Mesodermal cell (in vitro differentiated cells): ENCODE results near the gene TSHZ1. TPM values are rescaled to one million over a fixed set of nuclear protein-coding genes. Genes with fewer than 3 reads are reported as not detected.

Experiments used
- H3K27ac ChIP-seq: 2 replicates; pipeline ENCODE4 v1.7.0; 2013; ENCODE audit warnings: mild to moderate bottlenecking, low read depth, low read length, moderate library complexity; ENCODE audit not compliant: severe bottlenecking
- H3K36me3 ChIP-seq: 2 replicates; pipeline ENCODE4 v1.7.1; 2013; ENCODE audit warnings: mild to moderate bottlenecking, low read length, moderate library complexity; ENCODE audit not compliant: control insufficient read depth, insufficient read depth
- H3K4me1 ChIP-seq: one replicate; pipeline ENCODE4 v1.7.1; 2013; ENCODE audit warnings: mild to moderate bottlenecking, low read length; ENCODE audit not compliant: insufficient read depth, control insufficient read depth, poor library complexity, severe bottlenecking
- H3K4me3 ChIP-seq: 2 replicates; pipeline ENCODE4 v1.7.0; 2013; ENCODE audit warnings: low read length, control low read depth, mild to moderate bottlenecking; ENCODE audit not compliant: insufficient read depth, poor library complexity, severe bottlenecking; ENCODE audit errors: extremely low read depth
- H3K9me3 ChIP-seq: 2 replicates; pipeline ENCODE4 v1.7.1; 2013; ENCODE audit warnings: mild to moderate bottlenecking, low read length, moderate library complexity; ENCODE audit not compliant: control insufficient read depth
- WGBS, 2 experiments: methylation state at CpG; one replicate each; pipeline ENCODE4 v1.1.5; 2013; ENCODE audit warnings: missing lambda C conversion rate in 2 of 2; ENCODE audit not compliant: insufficient coverage in 2 of 2; 5-methylcytosine and 5-hydroxymethylcytosine counted together
- polyA plus RNA-seq, 2 experiments: library from polyadenylated mRNA; stranded (reverse); fragments of 50-300 nt; gene quantifications; one replicate each; pipeline ENCODE4 v1.2.3, GENCODE V29; 2013

Gene TSHZ1
- 12.1 TPM for polyA plus RNA-seq (2013, experiment 1 of 2)
- polyA plus RNA-seq (2013, experiment 2 of 2) = 11.8 TPM

- no peaks in the 10 kb centered on the region for H3K36me3 ChIP-seq
- H3K9me3 ChIP-seq = no peaks in the 10 kb centered on the region
- peaks cover 3% of the 10 kb centered on the region for H3K4me1 ChIP-seq
- 3 to 7% methylated on average over 4 to 6 of the region's 15 CpGs for WGBS, 2 experiments
- peak within 1 kb of the TSS; percentile 80 for H3K4me3 ChIP-seq
- H3K27ac ChIP-seq = peak within 1 kb of the TSS; percentile 82
Measured at GRCh38 chr18:75210274-75211001, at the start of gene TSHZ1. Gene TSHZ1, plus strand, starts transcription at chr18:75210797. Its CDS starts 1,080 bp downstream, at chr18:75211877.

- Histone ChIP-seq H3K36me3 (no peaks in the 10 kb centered on the region), H3K9me3 (no peaks in the 10 kb centered on the region), H3K4me3 (no peak overlapping the region), H3K4me1 (no peaks in the 10 kb centered on the region), H3K27ac (no peak overlapping the region)
- 89 to 90% methylated on average over 11 to 13 of the region's 14 CpGs for WGBS, 2 experiments
Measured at GRCh38 chr18:75161256-75162028, 49.2 kb upstream of the TSHZ1 start.

- no peak overlapping the region for H3K27ac ChIP-seq
- no peaks in the 10 kb centered on the region for H3K36me3 ChIP-seq
- no peaks in the 10 kb centered on the region for H3K4me1 ChIP-seq
- 90 to 100% methylated on average over 2 of the region's 3 CpGs for WGBS, 2 experiments
- H3K4me3 ChIP-seq = no peak overlapping the region
- H3K9me3 ChIP-seq = no peaks in the 10 kb centered on the region
Measured at GRCh38 chr18:75162467-75162866, 48.1 kb upstream of the TSHZ1 start.

- WGBS, 2 experiments = 92 to 93% methylated on average over 4 of the region's 4 CpGs
- H3K9me3 ChIP-seq = no peaks in the 10 kb centered on the region
- no peaks in the 10 kb centered on the region for H3K4me1 ChIP-seq
- no peak overlapping the region for H3K27ac ChIP-seq
- no peak overlapping the region for H3K4me3 ChIP-seq
- H3K36me3 ChIP-seq = no peaks in the 10 kb centered on the region
Measured at GRCh38 chr18:75162978-75163377, 47.6 kb upstream of the TSHZ1 start.

GRCh38 chr18:75163736-75164135 lies 46.9 kb upstream of the TSHZ1 start:
- Histone ChIP-seq H3K36me3 (no peaks in the 10 kb centered on the region), H3K27ac (no peak overlapping the region), H3K4me3 (no peak overlapping the region), H3K9me3 (no peaks in the 10 kb centered on the region), H3K4me1 (no peaks in the 10 kb centered on the region)
- WGBS, 2 experiments = 96 to 100% methylated on average over 3 to 4 of the region's 4 CpGs

- H3K27ac ChIP-seq = no peak overlapping the region
- no peaks in the 10 kb centered on the region for H3K9me3 ChIP-seq
- 79 to 83% methylated on average over 3 of the region's 3 CpGs for whole genome bisulfite sequencing, 2 experiments
- H3K4me1 ChIP-seq = no peaks in the 10 kb centered on the region
- no peaks in the 10 kb centered on the region for H3K36me3 ChIP-seq
- no peak overlapping the region for H3K4me3 ChIP-seq
Measured at GRCh38 chr18:75164479-75164878, 46.1 kb upstream of the TSHZ1 start.

GRCh38 chr18:75165926-75166325 lies 44.7 kb upstream of the TSHZ1 start:
- Histone ChIP-seq H3K4me1 (no peaks in the 10 kb centered on the region), H3K4me3 (no peak overlapping the region), H3K36me3 (no peaks in the 10 kb centered on the region), H3K27ac (no peak overlapping the region), H3K9me3 (no peaks in the 10 kb centered on the region)
- WGBS, 2 experiments = 86 to 89% methylated on average over 4 to 8 of the region's 8 CpGs

- H3K36me3 ChIP-seq = no peaks in the 10 kb centered on the region
- no peak overlapping the region for H3K27ac ChIP-seq
- WGBS, 2 experiments = 89 to 97% methylated on average over 5 to 7 of the region's 10 CpGs
- no peak overlapping the region for H3K4me3 ChIP-seq
- no peaks in the 10 kb centered on the region for H3K4me1 ChIP-seq
- H3K9me3 ChIP-seq = no peaks in the 10 kb centered on the region
Measured at GRCh38 chr18:75167137-75167536, 43.5 kb upstream of the TSHZ1 start.

- no peak overlapping the region for H3K27ac ChIP-seq
- no peak overlapping the region for H3K4me3 ChIP-seq
- no peaks in the 10 kb centered on the region for H3K9me3 ChIP-seq
- H3K4me1 ChIP-seq = no peaks in the 10 kb centered on the region
- 93 to 96% methylated on average over 22 to 25 of the region's 33 CpGs for WGBS, 2 experiments
- no peaks in the 10 kb centered on the region for H3K36me3 ChIP-seq
Measured at GRCh38 chr18:75167759-75168618, 42.6 kb upstream of the TSHZ1 start.

- Histone ChIP-seq H3K27ac (no peak overlapping the region), H3K36me3 (no peaks in the 10 kb centered on the region), H3K4me3 (no peak overlapping the region), H3K4me1 (no peaks in the 10 kb centered on the region), H3K9me3 (no peaks in the 10 kb centered on the region)
- WGBS, 2 experiments = 75 to 86% methylated on average over 3 to 4 of the region's 7 CpGs
Measured at GRCh38 chr18:75168619-75169018, 42.0 kb upstream of the TSHZ1 start.
